ENCODE measurements around the gene POLR2A.

POLR2A gene

DNA sequence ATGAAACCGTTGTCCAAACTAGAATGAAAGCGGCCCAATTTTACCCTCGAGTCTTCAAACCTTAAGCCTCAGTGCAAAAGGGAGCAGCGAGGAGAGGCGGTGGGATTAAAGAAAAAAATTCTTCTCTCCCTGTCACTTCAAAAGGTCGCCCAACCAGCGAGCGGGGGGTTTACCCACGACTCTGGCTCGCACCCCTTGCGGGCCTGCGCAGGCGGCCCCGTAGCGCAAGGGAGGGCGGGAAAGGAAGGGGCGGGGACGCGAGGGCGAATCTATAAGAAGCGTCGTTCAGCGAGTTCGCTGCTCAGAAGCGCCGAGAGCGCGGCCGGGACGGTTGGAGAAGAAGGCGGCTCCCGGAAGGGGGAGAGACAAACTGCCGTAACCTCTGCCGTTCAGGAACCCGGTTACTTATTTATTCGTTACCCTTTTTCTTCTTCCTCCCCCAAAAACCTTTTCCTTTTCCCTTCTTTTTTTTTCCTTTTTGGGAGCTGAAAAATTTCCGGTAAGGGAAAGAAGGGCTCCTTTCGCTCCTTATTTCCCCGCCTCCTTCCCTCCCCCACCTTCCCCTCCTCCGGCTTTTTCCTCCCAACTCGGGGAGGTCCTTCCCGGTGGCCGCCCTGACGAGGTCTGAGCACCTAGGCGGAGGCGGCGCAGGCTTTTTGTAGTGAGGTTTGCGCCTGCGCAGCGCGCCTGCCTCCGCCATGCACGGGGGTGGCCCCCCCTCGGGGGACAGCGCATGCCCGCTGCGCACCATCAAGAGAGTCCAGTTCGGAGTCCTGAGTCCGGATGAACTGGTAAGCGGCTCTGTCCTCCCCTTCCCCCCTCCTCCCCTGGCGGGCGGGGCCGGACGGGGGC lies at the start of gene POLR2A:
POLR2A (plus strand) TSS at position 300 of the 852 bp plus-strand sequence.
- DNase-seq: peak; percentile 99

DNA sequence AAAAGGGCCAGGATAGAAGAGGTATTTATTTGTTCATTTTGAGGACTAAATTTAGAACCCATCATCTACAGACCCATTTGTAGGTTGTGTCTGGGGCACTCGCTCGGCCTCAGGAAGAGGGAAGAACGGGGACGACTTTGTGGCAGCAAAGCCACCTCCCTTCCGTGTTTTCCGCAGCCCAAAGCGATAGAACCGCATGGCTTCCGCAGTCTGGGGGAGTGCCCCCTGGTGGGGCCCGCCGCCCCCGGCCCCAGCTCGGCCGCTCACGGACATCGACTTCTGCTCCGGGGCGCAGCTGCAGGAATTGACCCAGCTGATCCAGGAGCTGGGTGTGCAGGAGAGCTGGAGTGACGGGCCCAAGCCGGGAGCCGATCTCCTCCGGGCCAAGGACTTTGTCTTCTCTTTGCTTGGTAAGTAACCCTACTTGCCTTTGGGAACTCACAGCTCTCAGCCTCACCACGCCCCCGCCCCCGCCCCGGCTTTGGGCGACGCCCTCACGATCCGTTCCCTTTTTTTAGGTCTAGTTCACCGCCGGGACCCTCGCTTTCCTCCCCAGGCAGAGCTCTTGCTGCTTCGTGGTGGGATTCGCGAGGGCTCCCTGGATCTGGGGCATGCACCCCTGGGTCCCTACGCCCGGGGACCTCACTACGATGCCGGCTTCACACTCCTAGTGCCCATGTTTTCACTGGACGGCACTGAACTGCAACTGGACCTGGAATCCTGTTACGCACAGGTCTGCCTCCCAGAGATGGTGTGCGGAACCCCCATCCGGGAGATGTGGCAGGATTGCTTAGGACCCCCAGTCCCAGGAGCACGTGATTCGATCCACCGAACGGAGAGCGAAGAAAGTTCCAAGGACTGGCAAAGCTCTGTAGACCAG lies 48.2 kb upstream of the POLR2A start:
- DNase-seq: peak; percentile 42

DNA sequence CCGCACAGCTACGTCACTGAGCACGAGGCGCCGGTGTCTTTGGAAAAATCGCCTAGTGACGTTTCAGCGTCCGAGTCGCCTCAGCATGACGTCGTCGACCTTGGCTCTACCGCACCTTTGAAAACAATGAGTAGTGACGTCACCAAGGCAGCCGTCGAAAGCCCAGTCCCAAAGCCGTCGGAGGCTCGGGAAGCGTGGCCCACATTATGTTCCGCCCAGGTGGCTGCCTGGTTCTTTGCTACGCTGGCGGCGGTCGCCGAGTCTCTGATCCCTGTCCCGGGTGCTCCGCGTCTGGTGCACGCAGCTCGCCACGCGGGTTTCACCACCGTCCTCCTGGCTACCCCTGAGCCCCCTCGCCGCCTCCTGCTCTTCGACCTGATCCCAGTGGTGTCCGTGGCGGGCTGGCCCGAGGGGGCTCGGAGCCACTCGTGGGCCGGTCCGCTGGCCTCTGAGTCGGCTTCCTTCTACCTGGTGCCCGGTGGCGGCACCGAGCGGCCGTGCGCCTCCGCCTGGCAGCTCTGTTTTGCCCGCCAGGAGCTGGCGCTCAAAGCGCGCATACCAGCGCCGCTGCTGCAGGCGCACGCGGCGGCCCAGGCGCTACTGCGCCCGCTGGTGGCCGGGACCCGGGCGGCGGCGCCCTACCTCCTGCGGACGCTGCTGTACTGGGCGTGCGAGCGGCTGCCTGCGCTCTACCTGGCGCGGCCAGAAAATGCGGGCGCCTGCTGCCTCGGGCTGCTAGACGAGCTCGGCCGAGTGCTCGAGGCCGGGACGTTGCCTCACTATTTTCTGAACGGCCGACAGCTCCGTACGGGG lies 47.4 kb upstream of the POLR2A start:
- DNase-seq: peak; percentile 76

DNA sequence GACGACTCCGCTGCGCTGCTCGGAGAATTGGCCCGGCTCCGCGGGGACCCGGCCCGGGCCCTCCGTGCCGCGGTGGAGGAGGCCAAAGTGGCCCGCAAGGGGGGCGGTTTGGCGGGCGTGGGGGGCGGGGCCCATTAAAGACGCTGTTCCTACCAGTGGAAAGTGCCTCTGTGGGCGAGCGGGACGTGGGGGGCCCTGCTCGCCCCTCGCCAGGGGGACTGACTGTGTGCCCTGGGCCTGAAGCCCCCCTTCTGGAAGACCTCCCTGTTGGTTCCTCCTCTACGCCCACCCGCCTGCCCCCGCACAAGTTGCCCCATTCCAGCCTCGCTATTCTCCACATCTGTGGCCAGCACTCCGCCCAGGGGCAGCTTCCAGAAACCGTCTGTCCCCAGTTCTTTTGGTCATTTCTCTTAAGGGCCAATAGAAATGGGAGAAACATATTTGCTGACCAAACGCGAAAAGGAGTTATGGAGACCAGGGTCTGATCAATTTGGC lies 46.8 kb upstream of the POLR2A start:
- DNase-seq: no peak

DNA sequence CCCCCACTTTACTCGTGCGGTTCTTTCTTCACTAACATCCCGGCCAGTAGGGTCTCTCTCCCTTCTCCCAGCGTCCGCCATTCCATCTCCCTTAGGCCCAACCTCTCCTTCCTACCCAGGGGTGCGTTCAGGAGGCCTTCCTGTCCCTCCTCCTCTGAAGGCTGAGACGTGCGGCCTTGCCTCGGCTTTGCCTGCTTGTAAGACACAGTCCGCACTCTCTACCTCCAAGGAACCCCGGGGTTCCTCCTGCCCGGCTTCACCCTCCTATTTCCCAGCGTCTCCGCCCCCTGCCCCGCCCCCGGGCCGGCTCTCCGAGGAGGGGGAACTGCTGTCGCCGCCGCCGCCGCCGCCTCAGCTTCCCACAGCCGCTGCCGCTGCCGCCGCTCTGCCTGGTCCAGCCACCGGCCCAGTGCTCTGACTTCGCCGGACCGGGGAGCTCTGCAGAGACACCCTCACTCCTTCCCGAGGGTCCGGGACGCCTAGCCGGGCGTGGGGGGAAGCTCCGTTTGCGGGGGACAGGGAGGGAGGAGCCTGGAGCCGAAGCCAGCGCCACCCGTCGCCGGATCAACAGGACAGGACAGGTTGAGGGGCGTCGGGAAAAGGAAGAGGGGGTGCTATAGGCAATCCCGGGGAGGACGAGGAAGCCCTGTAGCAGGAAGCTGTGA lies 46.1 kb upstream of the POLR2A start:
- peak; percentile 45 for DNase-seq

DNA sequence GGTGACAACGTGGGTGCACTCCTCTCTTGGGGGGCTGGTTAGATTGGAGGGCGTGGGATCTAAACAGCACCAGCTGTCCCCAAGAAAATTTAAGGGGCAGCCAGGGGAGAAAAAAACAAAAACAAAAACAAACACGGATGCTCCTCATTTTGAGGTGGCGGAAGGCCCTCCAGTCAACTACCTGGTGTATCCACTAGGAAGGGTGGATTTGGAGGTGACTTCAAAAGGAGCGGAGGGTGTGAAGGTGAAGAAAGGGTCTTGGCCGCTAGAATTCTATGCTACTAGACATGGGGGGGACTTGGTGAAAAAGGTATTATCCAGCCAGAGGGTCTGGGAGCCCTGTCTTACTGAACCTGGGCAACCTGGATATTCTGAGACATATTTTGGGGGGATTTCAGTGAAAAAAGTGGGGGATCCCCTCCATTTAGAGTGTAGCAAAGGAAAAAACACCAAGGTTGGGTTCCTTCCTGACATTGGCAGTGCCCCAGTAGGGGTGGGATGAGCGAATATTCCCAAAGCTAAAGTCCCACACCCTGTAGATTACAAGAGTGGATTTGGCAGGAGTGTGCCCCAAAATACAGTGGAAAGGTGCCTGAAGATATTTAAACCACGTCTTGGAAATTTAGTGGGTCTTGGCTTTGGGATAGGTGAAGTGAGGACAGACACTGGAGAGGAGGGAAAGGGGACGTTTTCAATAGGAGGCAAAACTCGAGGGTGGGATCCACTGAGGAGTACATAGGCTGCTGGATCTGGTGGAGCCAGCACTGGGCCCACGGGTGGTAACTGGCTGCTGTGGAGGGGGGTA lies 45.3 kb upstream of the POLR2A start:
- no peak for DNase-seq

DNA sequence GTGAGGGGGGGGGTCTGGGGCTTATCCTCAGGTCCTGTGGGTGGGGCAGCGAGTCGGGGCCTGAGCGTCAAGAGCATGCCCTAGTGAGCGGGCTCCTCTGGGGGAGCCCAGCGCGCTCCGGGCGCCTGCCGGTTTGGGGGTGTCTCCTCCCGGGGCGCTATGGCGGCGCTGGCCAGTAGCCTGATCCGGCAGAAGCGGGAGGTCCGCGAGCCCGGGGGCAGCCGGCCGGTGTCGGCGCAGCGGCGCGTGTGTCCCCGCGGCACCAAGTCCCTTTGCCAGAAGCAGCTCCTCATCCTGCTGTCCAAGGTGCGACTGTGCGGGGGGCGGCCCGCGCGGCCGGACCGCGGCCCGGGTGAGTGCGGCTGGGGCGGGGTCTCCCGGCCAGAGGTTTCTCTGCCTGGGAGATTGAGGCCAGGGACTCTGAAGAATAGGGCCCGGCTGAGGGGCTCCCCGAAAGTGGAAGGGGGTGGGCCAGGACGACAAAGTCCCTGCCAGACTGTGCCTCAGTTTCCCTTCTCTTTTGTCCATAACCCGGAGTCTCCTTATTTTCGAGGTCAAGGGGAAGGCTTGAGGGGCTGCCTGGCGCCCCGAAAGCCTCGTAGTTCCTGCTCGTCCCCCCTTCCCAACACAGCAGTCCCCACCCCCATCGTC lies 44.6 kb upstream of the POLR2A start, which contains the start of gene FGF11:
FGF11 (plus strand) TSS at position 51 of the 651 bp plus-strand sequence; CDS start at position 160, 109 bp downstream.
- DNase-seq: no peak

DNA sequence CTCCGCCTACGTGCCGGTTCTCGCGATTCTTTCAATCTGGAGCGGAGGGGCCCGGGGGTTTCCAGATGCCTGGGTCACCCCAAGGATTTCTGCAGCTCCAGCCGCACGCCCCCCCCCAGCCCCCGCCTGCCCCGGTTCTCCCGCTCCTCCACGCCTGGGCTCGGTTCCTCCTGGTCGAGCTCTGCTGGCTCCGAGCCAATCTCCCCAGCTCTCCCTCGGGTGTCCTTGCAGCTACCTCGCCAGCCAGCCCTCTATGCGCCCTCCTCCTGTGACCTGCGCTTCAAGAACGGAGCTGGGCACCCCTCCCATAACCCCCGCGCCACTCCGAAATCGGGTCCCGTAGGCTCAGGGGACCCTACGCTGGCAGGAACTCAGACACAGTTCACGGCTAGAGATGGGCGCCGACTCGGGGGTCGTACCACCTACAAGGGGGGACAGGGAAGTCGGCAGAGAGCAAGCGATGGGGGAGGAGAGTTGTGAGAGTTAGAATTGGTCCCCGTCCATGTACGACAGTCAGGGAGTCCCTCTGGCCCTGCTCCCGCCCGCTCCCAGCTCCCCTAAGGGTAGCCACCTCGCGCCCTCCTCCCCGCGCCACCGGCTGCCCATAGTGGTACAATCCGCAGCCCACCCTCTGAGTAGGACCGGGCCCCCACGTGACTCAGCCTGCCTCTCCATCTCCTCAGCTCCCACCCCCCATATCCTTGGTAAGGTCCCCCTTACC lies 43.9 kb upstream of the POLR2A start:
- no peak for DNase-seq

DNA sequence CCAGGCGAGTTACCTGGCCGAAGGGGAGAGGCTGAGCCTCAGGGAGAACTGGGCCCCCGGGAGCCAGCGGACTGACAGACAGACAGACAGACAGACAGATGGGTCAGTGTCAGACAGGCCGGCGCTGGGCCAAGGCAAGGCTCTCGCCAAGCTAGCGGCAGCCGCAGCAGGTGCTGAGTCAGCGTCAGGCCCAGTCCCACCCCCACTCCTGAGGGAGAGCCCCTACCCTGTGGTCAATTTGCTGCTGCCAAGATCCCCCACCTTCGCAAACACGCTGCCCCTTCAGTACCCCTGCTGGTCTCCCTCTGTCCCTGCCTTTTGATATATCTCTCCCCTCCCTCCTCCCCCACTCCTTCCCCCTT lies 43.4 kb upstream of the POLR2A start:
- no peak for DNase-seq

DNA sequence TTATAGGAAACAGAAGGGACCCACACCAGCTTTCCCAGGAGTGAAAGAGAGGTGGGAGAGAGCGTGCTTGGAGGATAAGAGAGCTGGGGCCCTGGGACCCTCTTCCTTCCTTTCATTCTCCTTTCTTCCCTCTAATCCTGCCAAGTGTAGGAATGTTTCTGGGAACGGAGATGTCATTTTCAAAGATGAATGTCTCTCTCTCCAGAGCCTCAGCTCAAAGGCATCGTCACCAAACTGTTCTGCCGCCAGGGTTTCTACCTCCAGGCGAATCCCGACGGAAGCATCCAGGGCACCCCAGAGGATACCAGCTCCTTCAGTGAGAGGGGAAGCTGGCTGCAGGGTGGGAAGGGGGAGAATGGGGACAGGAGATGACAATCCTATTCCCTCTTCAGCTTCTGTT lies 42.9 kb upstream of the POLR2A start:
- DNase-seq: no peak

DNA sequence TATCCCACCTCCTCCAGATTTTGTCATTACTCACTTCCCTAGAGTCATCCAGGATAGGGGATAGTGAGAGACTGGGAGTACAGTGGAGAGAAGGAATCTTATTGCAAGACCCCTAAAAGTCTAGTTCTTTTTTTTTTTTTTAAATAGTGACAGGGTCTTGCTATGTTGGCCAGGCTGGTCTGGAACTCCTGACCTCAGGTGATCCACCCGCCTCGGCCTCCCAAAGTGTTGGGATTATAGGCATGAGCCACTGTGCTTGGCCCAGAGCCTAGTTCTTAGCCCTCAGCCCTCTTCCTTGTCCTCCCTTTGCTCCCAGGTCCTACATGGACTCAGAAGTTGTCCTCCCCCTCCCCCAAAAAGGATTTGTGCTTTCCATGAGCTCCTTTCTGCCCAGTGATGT lies 42.0 kb upstream of the POLR2A start:
- DNase-seq: no peak

DNA sequence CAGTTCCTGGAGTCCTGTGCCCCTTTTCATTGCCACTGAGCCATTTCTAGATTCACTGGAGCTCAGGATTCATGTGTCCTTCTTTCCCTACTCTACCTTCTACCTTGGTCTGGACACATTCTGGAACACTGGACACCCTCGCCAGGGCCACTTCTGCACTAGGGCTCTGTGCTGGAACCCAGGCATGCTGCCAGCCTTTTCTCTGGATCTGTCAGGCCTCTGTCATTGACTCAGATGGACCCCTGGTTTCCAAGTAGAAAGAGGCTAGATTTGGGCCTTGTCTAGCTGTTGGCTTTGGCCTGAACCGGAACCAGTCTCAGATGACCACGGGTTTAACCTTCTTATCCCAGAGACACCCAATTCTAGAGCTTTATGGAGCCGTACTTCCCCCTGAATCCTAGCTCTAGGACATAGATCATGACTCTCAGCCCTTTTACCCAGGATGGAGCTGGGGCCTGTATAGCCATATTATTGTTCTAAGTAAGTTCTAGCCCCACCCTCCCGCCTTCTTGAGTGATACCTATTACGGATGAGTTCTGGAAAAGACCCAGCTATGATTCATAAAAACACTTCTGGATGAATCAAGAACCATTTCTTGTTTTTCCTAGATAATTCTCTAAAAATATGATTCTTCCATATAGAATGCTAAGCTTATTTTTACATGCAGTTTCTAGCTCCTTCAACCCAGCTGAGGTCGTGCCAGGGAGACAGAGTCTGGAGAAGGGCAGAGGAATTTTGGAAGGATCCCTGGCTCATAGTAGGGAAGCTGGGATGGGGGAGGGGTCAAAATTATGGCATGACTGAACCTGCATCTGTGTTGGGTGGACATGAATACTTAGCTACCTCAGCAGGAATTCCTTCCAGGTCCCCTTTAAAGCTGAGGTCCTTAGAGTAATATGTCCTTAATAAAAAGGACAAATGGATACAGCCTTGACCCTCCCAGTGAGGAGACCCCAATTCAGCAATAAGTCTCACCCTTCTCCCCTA lies 40.4 kb upstream of the POLR2A start:
- DNase-seq: no peak

DNA sequence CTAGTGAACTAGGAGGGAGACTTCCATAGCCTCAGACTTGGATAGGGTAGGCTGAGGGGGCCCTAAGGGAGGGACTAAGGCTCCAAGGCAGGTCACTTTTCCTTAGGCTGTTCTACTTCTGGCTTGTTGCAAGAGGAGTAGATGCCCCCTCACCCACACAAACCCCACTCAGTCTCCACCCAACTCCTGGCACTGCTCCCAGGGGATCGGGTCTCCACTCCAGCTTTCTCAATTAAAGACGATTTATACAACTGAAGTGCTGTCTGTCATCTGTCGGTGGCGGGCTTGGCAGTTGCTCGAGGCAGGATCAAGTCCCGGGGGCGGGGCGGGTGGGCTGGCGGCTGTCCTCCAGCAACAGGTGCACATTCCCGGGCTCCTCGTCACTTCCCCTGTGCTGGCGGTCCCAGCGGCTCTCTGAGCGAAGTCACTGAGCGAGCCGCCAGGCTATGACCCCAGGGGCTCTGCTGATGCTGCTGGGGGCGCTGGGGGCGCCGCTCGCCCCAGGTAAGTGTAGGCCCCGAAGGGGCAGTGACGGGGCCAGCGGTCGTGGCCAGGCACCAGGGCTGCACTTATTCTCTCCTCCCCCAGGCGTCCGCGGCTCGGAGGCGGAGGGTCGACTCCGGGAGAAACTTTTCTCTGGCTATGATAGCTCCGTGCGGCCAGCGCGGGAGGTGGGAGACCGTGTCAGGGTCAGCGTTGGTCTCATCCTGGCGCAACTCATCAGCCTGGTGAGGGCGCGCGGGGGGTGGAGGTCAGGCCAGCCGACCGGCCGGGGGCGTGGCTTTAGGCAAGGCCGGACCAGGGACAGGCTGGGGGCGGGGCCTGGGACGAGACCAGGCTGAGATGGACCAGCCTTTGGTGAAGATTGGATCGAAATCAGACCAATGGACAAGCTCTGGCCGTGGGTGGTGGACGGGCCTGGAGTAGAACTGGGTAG lies 39.2 kb upstream of the POLR2A start, which contains the start of gene CHRNB1:
CHRNB1 (plus strand) TSS at position 380 of the 937 bp plus-strand sequence; CDS start at position 447, 67 bp downstream.
- no peak for DNase-seq

DNA sequence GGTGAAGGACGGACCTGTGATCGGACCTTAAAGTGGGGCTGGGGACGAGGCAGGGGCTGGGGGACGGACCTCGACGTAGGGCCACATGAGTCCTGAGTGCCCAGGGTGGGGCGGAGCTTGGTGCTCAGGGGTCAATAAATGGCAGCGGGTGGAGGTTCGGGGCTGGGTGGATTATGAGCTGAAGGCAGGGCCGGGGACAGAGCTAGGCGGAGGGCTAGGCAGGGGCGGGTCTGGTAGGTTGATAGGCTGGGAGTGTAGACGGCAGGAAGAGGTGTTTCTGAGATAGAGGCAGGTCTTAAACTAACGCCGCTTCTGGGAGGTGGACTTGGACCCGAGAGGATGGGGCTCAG lies 38.6 kb upstream of the POLR2A start:
- DNase-seq: no peak

DNA sequence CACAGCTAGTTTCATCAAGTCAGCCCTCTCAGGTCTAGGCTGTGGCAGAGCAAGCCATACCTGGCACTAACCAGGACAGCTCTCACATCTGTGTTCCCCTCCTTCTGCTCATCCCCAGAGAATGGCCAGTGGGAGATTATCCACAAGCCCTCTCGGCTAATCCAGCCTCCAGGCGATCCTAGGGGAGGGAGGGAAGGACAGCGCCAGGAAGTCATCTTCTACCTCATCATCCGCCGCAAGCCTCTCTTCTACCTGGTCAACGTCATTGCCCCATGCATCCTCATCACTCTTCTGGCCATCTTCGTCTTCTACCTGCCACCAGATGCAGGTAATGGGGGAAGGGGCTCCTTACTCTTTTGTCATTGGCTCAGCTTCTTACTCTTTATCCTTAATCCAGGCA lies 35.7 kb upstream of the POLR2A start:
- DNase-seq: no peak

DNA sequence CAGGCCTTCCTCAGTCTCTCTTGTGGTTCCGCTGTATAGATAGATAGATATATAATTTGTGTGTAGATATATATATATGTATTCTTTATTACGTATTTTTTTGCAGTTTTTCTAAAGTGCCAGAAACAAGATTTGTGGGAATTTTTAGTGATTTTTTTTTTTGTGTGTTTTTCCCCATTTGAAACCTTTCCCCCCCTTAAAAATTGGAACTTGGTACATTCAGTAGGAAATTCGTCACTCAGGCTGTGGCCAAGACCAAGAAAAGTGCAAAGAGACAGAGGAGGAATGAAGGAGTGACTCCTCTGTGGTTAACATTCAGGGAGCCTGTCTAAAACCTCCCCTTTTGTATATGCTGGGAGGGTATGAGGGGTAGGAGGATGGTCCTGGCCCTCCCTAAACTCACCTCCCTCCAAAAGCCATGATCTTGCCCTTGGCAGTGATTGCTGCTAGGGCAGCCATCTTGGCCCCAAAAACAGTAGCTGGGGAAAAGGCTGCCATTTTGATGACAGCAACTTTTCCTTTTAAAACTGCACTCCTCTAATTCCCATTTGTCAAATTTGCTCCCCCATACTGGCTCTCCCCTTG lies 24.1 kb upstream of the POLR2A start:
- DNase-seq: no peak

All from activated CD4-positive, alpha-beta T cell treated with anti-CD3 and anti-CD28 coated beads for 1 hour (primary cell).